ENCODE data around the gene RABIF. TPM values are rescaled to one million over a fixed set of nuclear protein-coding genes. Genes with fewer than 3 reads are reported as not detected.

The RABIF gene
- total and polyA plus RNA-seq, 2 donors (not counting 1 experiment from before 2014, with no cell fraction given): 8.2 to 14.2 TPM

- H3K4me3 Mint-ChIP-seq: no peak overlapping the region
- Histone ChIP-seq H4K20me1 (ENCODE audit: control insufficient read depth, insufficient read depth, low read length, poor library complexity, severe bottlenecking) (no peaks in the 10 kb centered on the region), H3K79me2 (ENCODE audit: control insufficient read depth, insufficient read depth, low read length) (no peaks in the 10 kb centered on the region), H3K36me3 (replicated peaks in 1 of 2; ENCODE audit: control extremely low read depth in 1 of 2, control insufficient read depth in 1 of 2, extremely low read depth in 1 of 2, insufficient read depth in 2 of 2, low read length in 1 of 2) (no peaks in the 10 kb centered on the region), H2AFZ (ENCODE audit: insufficient read depth, low read depth, low read length, poor library complexity, severe bottlenecking) (no peak overlapping the region), H3K27me3 (replicated peaks in 1 of 4; ENCODE audit: control extremely low read depth in 1 of 4, control insufficient read depth in 3 of 4, insufficient read depth in 4 of 4, low read length in 3 of 4) (no peaks in the 10 kb centered on the region), H3K27ac (ENCODE audit: low read length in 2 of 2) (no peak overlapping the region), H3K4me2 (replicated peaks; ENCODE audit: low read depth, low read length, poor library complexity, severe bottlenecking) (no peak overlapping the region), H3K4me3 (ENCODE audit: control extremely low read depth in 1 of 5, extremely low read depth in 1 of 5, insufficient read depth in 1 of 5, low read depth in 2 of 5, low read length in 4 of 5) (no peak overlapping the region), H3K9ac (ENCODE audit: low read length) (no peak overlapping the region), H3K4me1 (ENCODE audit: control insufficient read depth in 2 of 2, insufficient read depth in 2 of 2, low read length in 2 of 2) (peaks cover 0 to 13% of the 10 kb centered on the region in 2 donors), H3K9me3 (ENCODE audit: control extremely low read depth in 1 of 3, control insufficient read depth in 2 of 3, insufficient read depth in 1 of 3, low read length in 2 of 3) (no peaks in the 10 kb centered on the region)
- H3K27ac Mint-ChIP-seq: no peak overlapping the region
- H3K9me3 Mint-ChIP-seq (ENCODE audit: insufficient read depth): no peaks in the 10 kb centered on the region
- H3K4me1 Mint-ChIP-seq: peaks cover 15% of the 10 kb centered on the region
- DNase-seq (no peak), ATAC-seq (ENCODE audit: low read depth) (no peak)
- H3K27me3 Mint-ChIP-seq: peaks cover 3% of the 10 kb centered on the region
- CTCF ChIA-PET: interaction anchor here (0.8 kb wide), 1 partner anchor 1853 kb away, joined by 3 read pairs; no protein-coding TSS in a partner anchor
- no peak for TF ChIP-seq EZH2 (IDR thresholded peaks at IDR 0.05; ENCODE audit: borderline replicate concordance, insufficient read depth, low read depth, low read length, poor library complexity, severe bottlenecking)
- TF ChIP-seq CTCF (IDR thresholded peaks at IDR 0.05): no peak
- intact Hi-C loops (cut with micrococcal nuclease): no loop called here
- POLR2A ChIA-PET: interaction anchor here (0.6 kb wide), 1 partner anchor 29 kb away, joined by 4 read pairs; no protein-coding TSS in a partner anchor
- WGBS (ENCODE audit: insufficient coverage): 98% methylated on average over 6 of the region's 6 CpGs
Observed at GRCh38 chr1:202844935-202845334, 44.0 kb downstream of the RABIF start.

- TF ChIP-seq EZH2 (IDR thresholded peaks at IDR 0.05; ENCODE audit: borderline replicate concordance, insufficient read depth, low read depth, low read length, poor library complexity, severe bottlenecking) (no peak), CTCF (IDR thresholded peaks at IDR 0.05) (no peak)
- Mint-ChIP-seq H3K9me3 (ENCODE audit: insufficient read depth) (no peaks in the 10 kb centered on the region), H3K27ac (no peak overlapping the region), H3K4me1 (peaks cover 13% of the 10 kb centered on the region), H3K4me3 (no peak overlapping the region), H3K27me3 (peaks cover 3% of the 10 kb centered on the region)
- H4K20me1 ChIP-seq (ENCODE audit: control insufficient read depth, insufficient read depth, low read length, poor library complexity, severe bottlenecking): no peaks in the 10 kb centered on the region
- H3K9me3 ChIP-seq (ENCODE audit: control extremely low read depth in 1 of 3, control insufficient read depth in 2 of 3, insufficient read depth in 1 of 3, low read length in 2 of 3): no peaks in the 10 kb centered on the region
- intact Hi-C loops (cut with micrococcal nuclease): no loop called here
- no peaks in the 10 kb centered on the region for H3K36me3 ChIP-seq (replicated peaks in 1 of 2; ENCODE audit: control extremely low read depth in 1 of 2, control insufficient read depth in 1 of 2, extremely low read depth in 1 of 2, insufficient read depth in 2 of 2, low read length in 1 of 2)
- no peak overlapping the region for H3K4me2 ChIP-seq (replicated peaks; ENCODE audit: low read depth, low read length, poor library complexity, severe bottlenecking)
- no peak overlapping the region for H3K27ac ChIP-seq (ENCODE audit: low read length in 2 of 2)
- H3K27me3 ChIP-seq (replicated peaks in 1 of 4; ENCODE audit: control extremely low read depth in 1 of 4, control insufficient read depth in 3 of 4, insufficient read depth in 4 of 4, low read length in 3 of 4): no peaks in the 10 kb centered on the region
- no peak for ATAC-seq (ENCODE audit: low read depth)
- no peak overlapping the region for H2AFZ ChIP-seq (ENCODE audit: insufficient read depth, low read depth, low read length, poor library complexity, severe bottlenecking)
- no peak overlapping the region for H3K4me3 ChIP-seq (ENCODE audit: control extremely low read depth in 1 of 5, extremely low read depth in 1 of 5, insufficient read depth in 1 of 5, low read depth in 2 of 5, low read length in 4 of 5)
- ChIA-PET POLR2A (no interaction called here), CTCF (no interaction called here)
- no CpG with 5 or more reads among the region's 5 CpGs for WGBS (ENCODE audit: insufficient coverage)
- H3K4me1 ChIP-seq (ENCODE audit: control insufficient read depth in 2 of 2, insufficient read depth in 2 of 2, low read length in 2 of 2): peaks cover 0 to 16% of the 10 kb centered on the region in 2 donors
- no peak overlapping the region for H3K9ac ChIP-seq (ENCODE audit: low read length)
- DNase-seq: no peak
- no peaks in the 10 kb centered on the region for H3K79me2 ChIP-seq (ENCODE audit: control insufficient read depth, insufficient read depth, low read length)
Observed at GRCh38 chr1:202844259-202844658, 44.7 kb downstream of the RABIF start.

Data from B cell (primary cell).